Globus pallidus (tissue), 1 donor: ENCODE results near the gene CTDSPL.
"Not testable (repeated sequence)": the region's sequence is repeated elsewhere in the genome, so short reads cannot be mapped to it uniquely, and the experiment has no call there.

Experiments
- DNase-seq: peaks from one replicate; pipeline ENCODE4 v3.0.0-alpha.2; 2015; ENCODE audit warnings: low spot score

The CTDSPL gene

DNA sequence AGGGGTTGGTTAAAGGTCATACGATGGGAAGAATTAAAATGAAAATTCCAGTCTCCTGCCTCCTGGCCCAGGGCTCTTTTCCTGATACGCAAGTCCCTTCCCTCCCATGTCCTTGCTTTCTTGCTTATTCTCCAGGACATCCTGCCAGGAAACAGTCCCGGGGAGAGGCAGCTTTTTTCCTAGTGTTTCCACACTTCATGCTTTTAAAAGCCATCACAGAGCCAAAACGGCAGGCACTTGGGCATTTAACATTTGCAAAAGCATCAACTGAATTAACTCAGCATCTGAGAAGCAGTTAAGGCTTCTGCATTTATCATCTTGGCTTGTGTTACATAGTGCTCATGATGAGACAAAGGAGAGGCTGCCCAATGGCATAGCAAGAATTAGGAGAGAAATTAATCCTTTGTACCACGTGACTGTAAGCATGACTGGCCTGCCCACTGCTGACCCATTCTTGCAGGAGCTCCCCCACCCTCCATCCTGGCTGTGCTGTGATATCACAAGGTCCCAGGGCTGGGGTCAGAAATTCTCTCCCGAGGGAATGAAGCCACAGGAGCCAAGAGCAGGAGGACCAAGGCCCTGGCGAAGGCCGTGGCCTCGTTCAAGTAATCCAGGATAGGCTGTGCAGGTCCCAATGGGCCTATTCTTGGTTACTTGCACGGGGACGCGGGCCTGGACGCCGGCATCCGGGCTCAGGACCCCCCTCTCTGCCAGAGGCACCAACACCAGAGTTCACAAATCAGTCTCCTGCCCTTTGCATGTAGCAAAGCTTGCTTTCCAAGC is 107.3 kb downstream of the CTDSPL start:
- DNase-seq: no peak

DNA sequence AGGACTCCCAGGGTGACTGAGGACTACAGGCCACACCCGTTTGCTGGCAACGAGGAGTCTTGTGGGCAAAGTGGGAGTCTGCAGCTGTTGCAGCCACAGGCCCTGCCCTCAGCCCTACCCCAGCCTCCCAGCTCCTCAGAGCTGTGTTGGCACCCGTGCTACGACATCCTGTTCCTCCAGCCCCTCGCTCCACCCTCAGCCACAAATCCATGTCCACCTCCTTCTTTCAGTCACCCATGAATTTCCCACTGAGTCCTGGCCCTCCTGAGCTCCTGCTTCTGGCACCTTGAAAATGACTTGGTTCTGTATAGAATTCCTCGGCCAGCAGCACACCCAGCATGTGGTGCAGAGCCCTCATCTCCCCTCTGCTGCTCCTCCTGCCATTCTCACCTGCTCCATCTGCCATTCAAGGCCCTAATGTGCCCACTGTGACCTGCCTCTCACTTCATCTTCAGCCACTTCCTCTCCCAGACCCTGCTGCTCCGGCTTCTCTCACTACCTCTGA is 108.0 kb downstream of the CTDSPL start:
- DNase-seq: no peak

DNA sequence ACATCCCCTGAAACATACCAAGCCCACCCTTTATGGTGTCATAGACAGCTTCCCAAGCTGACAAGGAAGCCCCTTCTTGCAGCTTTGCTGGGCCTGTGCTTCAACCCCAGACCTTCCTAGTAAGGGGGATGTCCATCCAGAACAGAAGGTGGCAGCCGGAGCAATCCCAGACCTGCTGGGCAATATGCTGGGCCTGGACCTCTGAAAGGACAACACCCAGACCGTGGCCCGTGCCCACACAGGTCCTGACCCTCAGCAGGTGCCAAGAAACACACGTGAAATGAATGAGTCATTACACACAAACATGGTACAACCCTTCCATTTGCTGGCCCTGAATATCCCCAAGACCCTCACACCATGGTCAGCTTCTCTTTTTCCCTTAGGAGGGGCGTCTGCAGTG is 109.1 kb downstream of the CTDSPL start:
- DNase-seq: no peak

- DNase-seq: no peak
Observed at GRCh38 chr3:37971467-37971866, 109.8 kb downstream of the CTDSPL start.

GRCh38 chr3:37972056-37972455 is 110.4 kb downstream of the CTDSPL start:
- not testable (repeated sequence) for DNase-seq

DNA sequence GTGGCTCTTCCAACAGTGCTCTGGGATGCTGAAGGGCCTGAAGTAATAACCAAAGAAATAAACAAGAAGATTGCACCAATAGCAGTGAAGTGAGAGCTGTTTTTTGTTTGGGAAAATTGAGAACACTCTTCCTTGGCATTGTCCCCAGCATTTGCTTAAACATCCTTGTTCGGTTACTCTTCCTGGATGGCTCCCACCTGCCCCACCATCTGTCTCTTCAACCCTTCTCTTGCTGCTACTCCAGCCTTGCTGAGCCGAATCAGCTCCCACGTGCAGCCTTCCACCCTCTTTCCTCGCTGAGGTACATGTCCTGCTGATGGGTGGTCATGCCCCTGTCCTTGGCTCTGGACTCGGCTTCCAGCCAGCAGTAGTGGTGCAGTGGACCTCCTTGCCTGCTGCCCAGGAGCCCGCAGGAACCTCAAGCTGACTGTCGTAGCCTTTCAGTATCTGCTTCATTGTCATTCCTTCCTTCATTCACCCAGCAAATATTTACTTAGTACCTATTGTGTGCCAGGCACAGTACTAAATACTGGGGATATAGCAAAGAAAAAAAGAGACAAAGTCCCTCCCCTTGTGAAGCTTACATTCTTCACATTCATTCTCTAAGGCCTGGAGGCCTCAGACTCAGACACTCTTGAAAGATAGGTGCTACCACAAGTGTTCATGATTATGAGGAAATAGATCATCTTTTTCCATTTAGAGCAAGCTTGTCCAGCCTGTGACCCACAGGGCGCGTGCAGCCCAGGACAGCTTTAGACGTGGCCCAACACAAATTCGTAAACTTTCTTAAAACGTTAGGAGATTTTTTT is 111.8 kb downstream of the CTDSPL start:
- DNase-seq: no peak

DNA sequence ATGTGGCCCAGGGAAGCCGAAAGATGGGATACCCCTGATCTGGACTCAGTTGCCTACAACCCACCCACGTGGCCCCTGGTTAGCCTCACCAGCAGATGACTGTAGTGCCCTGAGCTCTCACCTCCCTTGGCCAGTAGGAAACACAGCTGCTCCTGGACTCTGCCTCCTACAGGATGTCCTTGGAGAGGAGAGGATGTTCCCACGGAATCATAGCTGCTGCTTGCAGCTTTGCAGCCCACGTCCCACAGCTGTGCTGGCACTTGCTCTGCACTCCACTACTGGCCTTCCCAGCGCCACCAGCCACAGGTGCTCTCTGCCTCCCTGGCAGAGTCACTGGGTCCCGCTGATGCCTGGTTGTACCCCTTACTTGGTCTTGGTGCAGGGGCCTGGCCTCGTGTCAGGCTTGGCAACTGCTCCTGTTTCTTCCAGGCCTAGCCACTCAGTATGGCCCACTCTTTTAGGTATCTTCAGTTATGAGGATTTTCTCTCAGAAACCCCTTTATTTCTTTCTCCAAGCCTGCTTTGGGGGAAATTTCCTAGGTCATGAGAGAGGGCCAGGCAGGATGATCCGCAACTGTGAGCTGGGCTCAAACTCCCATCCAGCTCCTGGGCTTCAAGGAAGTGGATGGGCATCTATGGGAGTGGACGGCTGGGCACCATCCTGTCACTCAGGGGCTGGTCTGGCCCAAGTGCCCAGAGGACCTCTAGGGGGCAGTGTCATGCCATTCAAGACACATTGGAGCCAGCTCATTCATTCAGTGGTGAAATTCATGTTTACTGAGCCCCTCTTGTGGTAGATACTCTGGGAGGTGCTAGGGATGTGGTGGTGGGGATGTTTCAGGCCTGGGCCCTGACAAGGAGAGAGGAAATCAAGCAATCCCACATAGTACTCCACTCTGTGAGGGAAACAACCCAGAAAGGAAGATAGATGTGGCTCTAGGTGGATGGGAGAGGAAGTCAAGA is 112.7 kb downstream of the CTDSPL start:
- peak; percentile 78 for DNase-seq

DNA sequence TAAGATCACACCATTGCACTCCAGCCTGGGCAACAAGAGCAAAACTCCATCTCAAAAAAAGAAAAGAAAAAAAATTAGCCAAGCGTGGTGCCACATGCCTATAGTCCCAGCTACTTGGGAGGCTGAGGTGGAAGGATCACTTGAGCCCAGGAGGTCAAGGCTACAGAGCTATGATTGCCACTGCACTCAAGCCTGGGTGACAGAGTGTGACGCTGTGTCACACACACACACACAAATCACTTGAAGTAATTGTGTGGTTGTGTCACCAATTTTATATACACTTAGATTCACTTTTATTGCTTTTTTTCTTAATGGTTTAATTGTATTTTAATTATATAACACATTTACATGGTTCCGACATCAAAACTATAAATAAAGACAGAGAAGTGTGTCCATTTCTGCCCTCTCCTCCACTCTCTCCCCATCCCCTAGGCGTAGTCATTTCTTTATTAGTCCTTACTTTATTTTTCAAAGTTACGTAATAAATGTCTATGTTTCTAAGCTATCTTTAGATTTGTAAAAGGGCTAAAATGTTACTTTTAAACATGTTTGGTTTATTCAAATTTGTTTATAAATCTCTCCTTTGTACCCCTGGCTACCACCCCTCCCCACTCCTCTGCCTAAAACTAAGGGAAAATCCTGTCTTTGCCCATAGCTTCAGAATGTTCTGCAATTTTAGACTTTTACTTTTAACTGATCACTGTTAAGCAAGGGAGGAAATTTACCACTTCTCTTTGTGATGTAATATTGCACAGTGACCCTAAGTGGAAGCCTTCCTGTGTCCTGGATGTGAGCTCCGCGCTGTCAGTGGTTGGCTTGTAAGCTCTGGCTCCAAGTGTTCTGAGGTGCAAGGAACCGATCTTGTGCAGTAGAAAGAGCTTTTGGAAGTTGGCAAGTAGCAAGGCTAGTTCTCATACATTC is 118.1 kb downstream of the CTDSPL start:
- DNase-seq: no peak

DNA sequence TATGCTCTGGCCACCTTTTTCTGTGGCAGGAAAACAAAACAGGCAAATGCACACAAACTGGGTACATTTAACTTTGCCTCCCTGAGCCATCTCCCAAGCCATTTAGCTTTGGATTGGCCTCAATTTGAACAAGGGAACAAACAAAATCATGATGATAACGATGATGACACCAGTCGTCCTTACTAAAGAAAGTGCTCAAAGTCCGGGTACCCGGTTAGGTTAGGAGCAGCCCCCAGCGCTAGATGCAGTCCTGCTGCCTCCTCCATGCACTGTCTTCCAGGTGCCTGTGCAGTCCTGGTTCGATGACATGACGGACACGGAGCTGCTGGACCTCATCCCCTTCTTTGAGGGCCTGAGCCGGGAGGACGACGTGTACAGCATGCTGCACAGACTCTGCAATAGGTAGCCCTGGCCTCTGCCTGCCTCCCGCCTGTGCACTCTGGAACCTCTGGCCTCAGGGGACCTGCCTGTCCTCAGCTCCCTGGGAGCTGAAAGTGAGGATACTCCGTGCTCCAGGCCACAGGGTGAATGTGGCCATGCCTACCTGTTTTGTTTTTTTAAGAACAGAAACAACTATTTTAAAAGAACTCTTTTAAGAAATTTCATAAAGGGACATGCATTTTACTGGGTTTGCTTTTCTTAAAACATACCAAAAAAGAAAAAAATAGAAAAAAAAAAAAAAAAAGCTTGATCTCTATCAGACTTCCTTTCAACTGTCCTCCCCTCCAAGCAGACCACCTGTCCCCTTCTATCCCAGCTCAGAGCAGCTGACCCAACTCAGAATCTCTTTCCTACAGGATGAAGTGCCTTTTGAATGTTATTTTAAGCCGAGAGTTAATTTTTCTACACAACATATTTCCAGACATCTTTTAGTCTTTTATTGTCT is 119.0 kb downstream of the CTDSPL start:
- no peak for DNase-seq

GRCh38 chr3:37981348-37981664 is 119.6 kb downstream of the CTDSPL start:
- no peak for DNase-seq

DNA sequence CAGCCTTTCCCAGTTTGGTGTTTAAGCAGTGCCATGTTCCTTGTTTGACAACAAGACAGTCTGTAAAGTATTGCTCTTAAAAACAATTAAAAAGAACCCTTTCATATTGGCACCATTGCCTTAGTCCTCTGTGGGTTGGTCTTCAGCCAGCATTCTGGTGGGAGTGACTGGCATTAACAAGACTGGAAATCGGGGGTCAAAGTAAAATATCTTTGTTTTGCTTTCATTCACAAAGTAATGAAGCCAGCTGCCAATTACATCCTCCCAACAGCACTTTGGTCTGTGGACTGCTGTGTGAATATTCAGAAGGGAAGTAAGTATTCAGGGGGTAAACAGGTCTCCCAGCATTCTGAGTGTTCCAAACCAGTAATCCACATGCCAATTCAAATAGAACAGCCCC is 120.7 kb downstream of the CTDSPL start:
- no peak for DNase-seq

DNA sequence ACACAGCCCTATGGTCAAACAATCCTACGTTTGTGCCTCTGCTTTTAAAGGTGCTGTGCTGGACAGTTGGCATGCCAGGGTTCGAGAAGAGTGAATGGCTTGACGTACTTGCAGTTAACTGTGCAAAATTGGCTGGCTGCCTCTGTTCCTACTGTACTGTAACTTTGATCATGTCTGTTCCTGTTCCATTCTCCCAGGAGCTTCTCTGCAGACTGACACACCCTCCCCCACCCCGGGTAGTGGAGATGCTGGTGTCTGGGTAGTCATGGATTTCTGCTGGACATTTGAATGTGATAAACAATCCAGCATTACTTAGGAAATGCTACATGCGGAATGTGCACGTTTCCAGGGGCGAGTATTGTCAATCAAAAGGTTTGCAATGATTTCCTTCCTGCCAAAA is 122.4 kb downstream of the CTDSPL start:
- no peak for DNase-seq

DNA sequence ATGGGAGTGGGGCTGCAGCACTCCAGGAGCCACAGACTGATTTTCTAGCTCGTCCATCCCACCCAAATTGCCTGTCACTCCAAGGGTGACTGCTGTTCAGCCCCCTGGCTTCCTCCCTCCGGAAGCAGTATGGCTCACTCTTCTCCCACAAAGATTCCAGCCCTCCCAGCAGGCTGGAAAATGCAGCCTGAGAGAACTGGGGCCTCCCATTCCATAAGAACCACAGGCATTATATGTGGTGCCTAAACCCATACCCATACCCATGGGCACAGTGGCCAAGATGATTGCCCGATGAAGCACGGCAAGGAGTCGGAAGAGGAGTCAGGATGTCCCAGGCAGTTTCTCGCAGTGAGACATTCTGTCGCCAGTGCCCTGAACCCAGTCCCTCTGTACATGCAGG is 122.9 kb downstream of the CTDSPL start:
- no peak for DNase-seq

DNA sequence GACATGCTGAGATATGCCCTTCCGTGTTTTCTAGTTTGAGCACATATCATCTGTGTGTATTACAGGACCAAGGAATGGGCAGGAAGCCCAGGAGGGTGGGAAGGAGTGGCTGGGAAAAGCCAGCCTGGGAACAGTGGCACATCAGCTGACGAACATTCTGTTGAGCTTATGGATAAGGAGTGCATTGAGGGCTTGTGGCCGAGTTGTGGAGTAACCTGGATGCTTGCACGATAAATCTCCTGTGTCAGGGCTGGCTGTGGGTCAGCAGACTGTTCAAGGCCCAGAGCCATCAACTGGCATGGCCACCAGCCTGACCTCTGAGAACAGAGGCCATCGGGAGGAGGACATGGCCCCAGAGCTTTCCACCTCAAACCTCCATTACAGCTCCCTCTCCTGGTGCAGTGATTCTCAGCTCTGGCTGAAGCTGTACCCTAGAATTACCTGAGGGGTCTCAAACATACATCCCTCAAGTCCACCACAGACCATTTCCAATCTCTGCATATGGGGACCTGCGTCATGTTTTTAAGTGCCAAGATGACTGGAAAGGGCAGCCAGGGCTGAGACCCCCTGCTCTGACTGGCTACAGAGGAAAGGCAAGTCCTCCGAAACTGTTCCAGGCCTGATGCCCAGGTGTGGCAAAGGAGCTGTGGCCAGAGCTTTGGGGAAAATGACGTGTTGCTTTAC is 124.1 kb downstream of the CTDSPL start:
- no peak for DNase-seq

- DNase-seq: no peak
Observed at GRCh38 chr3:37986479-37987314, 125.0 kb downstream of the CTDSPL start.

DNA sequence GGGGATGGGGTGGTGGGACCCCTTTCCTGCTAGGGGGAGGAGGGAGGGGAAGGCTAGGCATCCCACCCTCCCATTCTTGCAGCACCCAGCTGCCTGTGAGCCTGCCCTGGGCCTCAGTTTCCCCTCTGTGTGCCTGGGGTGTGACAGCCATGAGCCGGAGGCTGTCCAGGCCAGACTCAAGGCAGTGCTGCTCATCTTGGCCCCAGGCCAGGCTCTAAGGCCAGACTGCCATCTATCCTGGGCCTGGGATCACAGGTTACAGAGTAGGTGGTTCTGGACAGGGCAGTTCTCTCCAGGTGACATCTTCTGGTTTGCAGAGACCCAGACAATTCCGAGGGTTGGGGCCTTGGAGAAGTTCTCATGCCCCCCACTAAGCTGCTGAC is 125.6 kb downstream of the CTDSPL start:
- no peak for DNase-seq

GRCh38 chr3:37987751-37988179 is 126.1 kb downstream of the CTDSPL start:
- no peak for DNase-seq

GRCh38 chr3:37988376-37988775 is 126.7 kb downstream of the CTDSPL start:
- DNase-seq: not testable (repeated sequence)
